GM18873 (cell line): ENCODE data around the gene LBHD2.

ENCODE experiments used
- ATAC-seq: cut with Tn5 transposase; IDR thresholded peaks from one replicate; pipeline ENCODE4 v1.9.1; 2021; ENCODE audit warnings: mild to moderate bottlenecking, moderate library complexity, moderate number of reproducible peaks; ENCODE audit not compliant: unreplicated experiment, low FRiP score

LBHD2 gene

DNA sequence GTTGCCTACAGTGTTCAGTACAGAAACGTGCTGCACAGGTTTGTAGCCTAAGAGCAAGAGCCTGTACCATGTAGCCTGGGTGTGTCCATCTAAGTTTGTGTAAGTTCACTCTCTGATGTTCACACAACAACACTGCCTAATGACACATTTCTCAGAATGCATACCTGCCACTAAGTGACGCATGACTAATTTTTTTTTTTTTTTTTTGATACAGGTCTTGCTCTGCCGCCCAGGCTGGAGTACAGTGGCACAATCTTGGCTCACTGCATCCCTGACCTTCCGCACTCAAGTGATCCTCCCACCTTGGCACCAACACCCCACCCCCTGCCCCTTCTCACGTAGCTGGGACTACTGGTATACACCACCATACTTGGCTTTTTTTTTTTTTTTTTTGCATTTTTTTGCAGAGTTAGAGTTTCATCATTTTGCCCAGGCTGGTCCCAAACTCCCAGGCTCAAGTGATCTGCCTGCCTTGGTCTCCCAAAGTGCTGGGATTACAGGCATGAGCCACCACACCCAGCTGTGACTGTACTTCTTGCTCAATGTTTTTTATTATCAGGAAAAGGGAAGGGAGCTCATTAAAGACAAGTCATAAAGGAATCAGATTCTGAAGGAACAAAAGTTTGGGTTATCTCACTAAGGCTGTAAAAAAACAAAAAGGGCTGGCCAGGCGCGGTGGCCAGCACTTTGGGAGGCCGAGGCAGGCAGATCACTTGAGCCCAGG lies 16.6 kb upstream of the LBHD2 start:
- no peak for ATAC-seq

GRCh38 chr14:103068351-103069073 lies 15.5 kb upstream of the LBHD2 start:
- no peak for ATAC-seq

DNA sequence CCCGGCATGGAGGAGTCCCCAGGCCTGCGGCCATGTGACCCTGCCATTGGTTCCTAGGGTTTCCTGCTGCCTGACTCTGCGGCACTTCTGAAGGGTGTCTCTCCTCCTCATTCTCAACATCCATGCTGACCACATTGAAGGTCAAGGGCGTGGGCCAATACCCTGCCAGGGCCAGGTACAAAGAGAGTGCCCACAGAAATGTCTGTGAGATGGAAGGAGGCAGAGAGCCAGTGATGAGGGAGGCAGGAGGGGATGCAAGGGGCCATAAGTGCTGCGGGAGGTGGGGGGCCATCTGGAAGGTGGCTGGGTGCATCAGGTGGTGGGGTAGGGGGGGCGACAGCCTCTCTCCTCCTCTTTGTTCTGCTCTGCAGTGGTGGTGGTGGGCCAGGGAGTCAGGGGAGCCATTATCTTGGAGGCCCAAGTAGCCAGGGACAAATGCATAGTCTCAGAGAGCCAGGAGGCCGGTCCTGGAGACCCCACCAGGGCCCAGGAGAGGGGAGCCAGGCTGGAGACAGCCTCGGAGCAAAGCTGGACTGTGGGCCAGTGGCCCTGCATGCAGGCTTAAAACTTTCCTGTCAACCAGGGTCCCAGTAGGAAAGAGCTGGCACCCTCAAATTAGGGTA lies 13.6 kb upstream of the LBHD2 start:
- ATAC-seq: no peak

DNA sequence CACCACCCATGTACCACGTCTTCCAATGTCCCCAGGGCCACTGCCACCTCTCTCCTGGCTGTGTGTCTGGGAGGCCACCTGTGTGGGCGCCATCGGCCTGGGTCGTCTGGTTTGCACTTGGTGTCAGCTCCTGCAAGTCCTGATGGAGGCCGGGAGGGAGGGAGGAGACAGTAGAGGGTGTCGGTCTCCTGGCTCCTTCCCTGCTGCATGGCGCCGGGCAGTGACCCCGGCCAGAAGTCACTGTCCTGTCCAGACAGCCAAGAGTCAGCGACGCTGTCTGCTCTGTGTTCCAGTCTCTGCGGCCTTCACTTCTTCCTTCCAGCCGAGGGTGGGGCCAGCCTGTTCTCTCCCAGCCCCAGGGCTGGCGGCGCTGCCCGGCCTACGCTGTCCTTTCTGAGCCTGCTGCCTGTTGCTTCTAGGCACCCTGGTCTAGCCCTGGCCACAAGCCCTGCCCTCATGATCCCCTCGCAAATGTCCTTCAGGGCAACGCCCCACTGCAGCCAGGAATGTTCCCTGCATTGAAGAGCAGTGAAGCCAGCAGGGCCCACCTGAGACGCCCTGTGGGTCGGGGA lies 13.0 kb upstream of the LBHD2 start:
- no peak for ATAC-seq

DNA sequence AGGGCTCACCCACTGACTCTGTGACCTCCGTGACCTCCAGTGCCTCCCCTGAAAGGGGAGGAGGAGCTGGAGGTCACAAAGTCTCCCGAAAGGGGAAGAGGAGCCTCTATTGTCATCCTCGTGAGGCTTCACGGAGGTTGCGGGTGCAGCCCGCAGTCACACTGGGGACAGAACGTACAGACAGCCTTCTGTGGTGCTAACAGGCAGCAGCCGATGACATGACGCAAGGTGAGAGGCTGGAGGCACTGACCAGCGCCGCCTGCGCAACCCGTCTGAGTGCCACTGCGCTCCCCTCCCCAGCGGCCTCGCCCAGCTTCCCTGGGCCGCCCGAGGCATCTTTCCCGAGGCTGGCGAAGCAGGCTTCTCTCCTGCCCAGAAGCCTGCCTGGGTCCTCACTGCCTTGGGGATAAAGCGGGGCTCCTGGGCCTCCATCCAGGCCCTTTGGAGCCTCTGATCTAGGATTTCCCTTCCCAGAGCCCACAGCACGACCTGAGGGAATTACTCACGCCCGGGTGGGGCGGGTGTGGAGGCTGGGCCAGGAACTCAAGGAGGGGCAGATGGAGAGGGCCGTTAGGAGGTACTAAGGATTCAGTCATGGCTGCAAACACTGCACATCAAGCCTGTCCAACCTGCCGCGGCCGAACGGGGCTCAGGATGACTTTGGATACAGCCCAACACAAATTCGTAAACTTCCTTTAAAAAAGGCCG lies 12.3 kb upstream of the LBHD2 start:
- no peak for ATAC-seq

- ATAC-seq: no peak
Observed at GRCh38 chr14:103072595-103073366, 11.2 kb upstream of the LBHD2 start.

GRCh38 chr14:103073367-103073875 lies 10.6 kb upstream of the LBHD2 start:
- no peak for ATAC-seq

DNA sequence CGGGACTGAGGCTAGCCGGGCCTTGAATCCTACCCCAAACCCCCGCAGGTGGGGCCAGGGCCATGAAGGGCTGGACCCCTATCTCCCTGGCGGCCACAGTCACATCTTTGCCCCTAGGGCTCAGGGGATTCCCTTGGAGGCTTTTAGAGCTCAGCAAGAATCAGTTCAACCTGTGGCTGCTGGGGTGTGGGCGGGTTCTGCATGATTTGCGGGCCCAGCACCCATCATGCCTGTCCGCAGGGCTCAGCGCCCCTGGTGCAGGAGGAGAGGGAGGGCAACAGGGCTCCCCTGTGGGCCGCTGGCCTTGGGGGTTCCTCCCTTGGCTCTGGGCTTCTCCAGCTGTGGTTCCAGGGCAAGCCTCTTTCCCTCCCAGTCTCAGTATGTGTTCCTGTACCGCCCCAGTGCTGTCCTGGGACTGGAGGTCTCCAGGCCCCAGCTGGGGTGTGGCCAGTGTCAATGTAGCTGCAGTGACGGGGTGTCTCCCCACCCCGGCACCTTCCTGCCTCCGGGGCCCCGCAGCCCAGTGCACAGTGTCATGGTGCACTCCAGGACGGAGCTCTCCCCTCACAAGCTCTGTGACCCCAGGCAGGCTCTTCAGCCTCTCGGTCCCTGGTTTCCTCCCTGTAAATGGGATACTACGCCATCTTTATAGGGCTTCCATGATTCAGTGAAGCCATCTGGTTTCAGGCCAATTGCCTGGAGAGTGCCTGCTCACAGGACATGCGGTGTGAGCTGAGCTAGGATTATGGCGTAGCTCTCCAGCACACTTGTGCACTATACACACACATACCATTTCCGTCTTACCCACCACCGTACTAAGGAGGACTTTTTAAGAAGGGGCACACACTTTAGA lies 9.9 kb upstream of the LBHD2 start:
- no peak for ATAC-seq

DNA sequence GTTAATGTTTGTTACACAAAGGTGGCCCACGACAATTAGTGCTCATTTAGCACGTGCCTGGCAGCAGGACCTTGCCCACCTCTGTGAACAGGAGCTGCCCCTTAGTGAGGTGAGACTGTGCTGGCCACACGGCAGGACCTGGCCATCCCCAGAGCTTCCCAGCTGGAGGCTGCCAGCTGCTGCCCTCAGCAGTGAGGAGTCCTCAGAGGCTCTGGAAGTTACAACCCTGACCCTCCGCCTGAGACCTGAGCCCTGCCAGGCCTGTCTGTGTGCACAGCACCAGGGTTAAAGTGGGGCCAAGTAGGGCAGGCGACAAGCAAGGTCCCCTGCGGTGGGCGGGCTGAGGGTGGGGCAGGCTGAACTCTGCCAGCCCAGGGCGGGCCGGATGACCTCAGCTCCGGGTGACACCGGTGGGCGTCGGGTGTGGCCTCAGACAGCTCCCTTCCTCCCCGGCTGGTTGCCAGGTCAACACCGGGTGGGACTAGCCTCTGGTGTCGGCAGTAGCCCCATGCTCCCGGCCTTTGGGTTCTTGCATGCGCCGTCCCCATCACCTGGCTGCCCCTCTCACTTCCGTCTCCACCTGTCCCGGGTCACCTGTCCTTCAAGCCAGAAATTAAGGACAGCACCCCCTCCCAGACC lies 9.2 kb upstream of the LBHD2 start:
- no peak for ATAC-seq

GRCh38 chr14:103078420-103078749 lies 5.6 kb upstream of the LBHD2 start:
- ATAC-seq: no peak

GRCh38 chr14:103078860-103079587 lies 5.0 kb upstream of the LBHD2 start:
- no peak for ATAC-seq

DNA sequence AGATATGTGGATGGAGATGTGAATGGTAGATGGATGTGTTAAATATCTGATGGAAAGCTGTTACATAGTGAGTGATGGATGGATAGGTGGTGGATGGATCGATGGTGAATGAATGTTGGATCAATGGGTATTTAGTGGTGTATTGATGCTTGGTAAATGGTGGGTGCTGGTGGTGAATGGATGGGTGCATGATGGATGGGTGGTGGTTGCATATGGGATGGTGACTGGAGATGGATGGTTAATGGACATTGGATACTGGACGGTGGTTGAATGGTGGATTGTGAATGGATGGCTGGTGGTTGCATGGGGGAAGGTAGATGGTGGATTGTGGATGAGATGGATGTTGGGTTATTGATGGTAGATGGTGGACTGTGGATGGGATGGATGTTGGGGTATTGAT lies 2.1 kb upstream of the LBHD2 start:
- no peak for ATAC-seq

DNA sequence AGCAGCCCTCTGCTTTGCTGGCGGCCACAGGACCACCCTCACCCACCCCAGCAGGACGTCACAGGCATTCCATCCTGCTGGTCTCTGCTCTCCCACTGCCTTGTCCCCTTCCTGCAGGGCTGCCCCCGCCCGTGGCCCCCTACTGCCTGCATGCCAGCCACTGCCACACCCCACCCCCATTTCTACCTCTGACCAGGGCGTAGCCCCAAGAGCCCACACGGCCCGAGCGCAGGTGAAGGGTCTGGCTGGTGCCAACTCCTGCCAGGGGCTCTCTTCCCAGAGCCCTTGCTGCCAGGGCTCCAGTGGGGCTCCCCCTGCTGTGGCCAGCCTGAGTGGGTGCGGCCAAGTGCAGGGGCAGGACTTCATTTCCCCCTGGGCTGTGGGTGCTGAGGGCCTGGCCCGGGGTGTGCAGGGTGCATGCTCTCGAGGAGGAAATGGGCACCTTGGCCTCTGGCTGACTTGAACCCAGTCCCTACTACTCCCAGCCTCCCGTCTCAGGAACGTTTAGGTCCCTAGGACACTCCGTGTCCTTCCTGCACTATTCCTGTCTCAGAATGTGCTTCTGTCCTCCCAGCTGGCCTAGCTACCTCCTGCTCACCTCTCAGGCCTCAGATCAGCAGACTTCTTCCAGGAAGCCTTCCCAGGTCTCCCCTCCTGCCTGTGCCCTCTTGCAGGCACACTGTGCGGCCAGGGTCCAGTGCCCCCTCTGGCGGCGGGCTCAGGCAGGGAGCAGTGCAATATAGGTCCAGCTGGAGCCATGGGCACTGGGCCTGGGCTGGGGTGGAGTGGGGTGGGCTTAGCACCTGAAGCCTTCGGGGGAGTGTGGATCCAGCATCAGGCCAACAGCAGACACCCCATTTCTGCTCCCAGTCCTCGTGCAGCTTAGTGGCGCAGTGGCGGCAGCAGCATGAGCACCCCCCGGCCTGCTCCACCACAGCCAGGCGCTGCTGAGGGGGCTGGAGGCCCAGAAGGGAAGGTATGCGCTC lies 1.4 kb downstream of the LBHD2 start:
- ATAC-seq: no peak

DNA sequence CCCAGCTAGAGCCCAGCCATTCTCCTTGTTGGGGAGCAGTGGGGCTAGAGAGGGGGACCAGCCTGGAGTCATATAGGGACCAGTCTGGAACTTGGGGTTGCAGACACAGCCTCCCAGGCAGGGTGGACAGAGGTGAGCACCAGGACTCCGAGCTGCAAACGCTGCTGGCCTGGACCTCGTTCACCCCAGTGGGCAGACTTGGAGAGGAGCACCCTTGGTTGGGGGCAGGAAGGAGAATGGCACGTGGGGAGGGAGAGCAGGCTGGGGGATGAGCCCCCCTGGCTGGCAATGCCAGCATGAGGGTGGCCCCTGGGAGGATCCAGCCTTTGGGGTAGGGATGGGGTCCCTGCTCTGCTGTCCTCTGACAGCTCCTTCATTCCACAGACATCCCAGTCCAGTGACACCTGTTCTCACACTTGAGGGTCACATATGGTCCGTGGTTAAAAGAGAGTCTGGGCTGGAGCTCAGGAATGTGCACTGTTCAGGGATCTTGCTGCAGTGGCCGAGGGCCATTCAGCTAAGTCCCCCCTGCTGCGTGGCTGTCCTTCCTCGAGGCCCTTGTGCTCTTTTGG lies 2.8 kb downstream of the LBHD2 start:
- ATAC-seq: no peak

GRCh38 chr14:103087343-103087835 lies 3.4 kb downstream of the LBHD2 start:
- ATAC-seq: no peak

DNA sequence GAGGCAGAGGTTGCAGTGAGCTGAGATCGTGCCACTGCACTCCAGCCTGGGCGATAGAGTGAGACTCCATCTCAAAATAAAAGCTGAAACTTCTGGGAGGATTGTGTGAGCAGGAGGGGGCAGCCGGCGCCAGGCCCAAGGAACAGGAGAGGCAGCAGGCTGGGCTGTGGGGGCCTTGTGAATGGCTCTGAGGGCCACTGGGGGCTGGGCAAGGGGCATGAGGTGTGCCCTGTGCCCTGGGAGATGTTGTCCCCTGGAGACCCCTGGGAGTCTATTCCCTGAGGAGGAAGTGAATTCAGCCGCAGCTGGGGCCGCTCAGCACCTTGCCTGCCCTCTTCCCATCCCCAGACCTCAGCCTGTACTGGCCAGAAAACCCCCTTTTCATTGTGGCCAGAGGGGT lies 4.9 kb downstream of the LBHD2 start:
- no peak for ATAC-seq
